CD4-positive, alpha-beta T cell treated with Interleukin-6 at 100 ng/mL for 8 hours (primary cell): Measurements from ENCODE around the gene MIER3.
"Not testable (repeated sequence)": the region's sequence is repeated elsewhere in the genome, so short reads cannot be mapped to it uniquely, and the experiment has no call there.

Experiments used
- DNase-seq: peaks from one replicate; pipeline ENCODE4 v3.0.0-alpha.2; 2020; ENCODE audit warnings: mixed read lengths, low spot score

Gene MIER3, protein sequence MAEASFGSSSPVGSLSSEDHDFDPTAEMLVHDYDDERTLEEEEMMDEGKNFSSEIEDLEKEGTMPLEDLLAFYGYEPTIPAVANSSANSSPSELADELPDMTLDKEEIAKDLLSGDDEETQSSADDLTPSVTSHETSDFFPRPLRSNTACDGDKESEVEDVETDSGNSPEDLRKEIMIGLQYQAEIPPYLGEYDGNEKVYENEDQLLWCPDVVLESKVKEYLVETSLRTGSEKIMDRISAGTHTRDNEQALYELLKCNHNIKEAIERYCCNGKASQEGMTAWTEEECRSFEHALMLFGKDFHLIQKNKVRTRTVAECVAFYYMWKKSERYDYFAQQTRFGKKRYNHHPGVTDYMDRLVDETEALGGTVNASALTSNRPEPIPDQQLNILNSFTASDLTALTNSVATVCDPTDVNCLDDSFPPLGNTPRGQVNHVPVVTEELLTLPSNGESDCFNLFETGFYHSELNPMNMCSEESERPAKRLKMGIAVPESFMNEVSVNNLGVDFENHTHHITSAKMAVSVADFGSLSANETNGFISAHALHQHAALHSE

DNA sequence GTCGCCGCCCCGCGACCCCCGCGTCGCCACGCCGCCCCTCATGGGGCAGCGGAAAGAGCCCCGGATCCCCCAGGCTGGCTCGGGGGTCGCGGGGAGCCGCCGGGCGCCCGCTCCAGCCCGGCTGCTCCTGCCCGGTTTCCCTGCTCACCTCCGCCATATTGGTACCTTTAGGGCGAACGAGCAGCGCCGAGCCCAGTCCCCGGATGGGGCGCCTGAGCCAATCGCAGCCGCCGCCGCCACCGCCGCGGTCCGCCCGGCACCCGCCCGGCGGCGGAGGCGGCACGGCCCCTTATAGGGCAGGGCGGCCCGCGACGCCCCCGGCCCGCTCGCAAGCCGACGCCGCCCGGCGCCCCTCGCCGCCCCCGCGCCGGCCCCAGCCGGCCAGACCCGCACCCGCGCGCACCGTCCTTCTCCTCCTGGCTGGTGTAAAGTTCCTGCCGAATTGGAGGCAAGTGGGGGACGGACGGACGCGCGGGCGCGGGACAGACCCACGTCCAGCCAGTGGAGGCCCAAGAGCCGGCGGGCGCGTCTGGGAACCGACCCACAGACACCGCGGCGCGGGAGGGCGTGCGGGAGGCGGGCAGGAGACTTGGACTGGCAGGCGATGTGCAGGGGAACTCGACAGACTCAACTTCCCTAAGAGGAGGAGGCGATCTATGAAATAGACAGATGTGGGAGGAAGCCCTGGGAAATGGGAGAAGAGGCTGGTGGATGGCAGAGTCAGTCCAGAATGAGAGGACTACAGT lies at the start of gene MIER3:
Gene MIER3 (minus strand): TSS at position 178 of the 746 bp plus-strand sequence. CDS start 21 bp downstream, at position 157.
- peak; percentile 71 for DNase-seq

DNA sequence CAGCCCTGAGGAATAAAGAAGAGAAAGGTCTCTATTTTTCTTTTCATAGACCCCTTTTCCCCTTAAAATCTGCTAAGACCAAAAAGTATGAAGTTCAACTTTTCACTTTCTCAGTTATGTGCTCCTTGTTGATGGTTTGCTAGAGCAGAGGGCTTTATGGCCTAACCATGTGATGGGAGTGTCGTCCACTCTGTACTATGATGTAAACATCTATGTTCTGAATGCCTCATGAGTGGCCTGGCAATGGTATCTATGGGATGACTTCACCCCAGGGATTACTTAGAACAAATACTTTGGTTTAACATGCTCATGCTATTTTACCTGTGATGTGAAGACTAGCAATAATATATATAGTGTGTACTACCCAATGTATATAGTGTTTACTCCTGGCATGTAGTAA lies 43.7 kb upstream of the MIER3 start:
- DNase-seq = no peak

DNA sequence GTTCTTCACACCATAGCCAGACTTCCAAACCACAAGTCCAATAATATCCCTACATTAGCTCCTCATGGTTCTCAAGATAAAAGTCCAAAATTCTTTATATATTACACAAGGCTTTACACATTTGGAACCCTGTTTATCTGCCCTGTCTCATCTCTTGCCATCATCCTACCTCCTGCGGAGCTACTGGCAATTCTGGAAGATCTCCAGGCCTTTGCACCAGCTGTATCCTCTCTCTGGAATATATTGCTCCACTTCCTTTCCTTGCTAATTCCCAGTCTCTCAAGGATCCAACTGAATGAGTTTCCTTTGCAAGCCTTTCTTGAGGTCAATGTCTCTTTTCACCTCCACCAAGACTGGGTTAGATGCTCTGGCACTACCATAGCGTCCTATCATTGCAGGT lies 41.3 kb upstream of the MIER3 start:
- no peak for DNase-seq

DNA sequence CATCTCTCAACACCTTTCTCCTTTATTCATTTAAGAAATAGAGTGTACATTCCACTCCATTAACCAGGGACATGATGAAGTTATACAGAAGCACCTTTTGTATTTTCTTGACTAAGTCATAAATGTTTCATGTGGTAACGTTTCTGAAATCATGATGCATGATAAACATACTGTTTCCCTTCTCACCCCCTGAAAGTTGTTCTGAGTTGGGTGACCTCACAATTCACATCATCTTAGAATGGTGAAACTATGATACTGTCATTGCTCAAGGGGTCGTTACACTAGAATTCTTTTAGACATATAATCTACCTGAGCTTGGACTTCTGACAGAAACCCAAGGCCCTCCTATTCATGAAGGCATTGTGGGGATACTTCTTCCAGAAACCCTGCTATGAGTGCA lies 37.8 kb upstream of the MIER3 start:
- no peak for DNase-seq

DNA sequence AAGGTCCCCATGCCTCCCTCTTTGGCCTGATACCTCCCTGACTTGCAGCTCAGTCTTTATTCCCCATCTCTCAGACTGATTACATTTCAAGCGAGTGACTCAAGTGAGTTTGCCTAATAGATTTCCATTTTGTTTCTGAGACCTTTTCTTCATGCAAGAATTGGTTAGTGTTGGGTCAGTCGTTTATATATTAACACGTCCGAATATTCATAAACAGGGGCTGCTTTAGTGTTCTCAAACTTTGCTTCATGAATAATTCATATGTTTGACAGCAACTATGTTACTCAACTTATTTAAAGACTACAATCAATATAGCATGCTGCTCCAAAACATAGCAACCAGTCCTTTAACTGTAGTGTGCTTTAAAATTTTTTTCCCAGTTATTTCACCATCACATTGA lies 36.6 kb upstream of the MIER3 start:
- no peak for DNase-seq

DNA sequence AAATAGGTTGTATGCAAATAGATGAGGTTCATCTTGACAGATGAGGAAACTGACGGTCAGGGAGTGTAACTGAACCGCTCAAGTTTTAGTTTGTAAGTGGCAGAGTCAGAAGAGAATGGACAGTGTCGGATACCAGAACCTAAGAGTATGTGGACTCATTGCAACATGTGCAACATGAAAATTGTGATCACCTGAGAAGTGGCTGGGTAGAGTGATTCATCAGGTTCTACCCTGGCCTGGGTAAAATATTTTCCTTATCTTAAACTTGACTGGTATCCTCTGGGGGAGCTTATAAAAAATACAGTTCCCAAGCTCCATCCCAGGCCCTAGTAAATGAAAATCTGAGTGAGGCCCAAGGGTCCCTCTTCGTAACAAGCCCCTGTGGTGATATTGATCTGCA lies 35.2 kb upstream of the MIER3 start:
- no peak for DNase-seq

DNA sequence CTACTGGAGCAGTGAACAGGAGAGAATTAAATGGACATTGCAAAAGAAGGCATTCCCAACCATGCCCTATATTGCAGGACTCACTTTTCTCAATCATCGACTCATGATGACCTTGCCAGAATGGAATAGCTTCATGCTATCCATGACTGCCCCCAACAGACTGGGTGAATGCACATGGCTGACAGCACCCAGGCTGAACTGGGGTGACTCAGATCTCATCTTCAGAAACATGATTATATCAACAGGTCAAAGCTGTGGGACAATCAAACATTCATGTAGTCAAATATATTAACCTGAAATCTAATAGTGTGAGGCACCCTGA lies 34.7 kb upstream of the MIER3 start:
- DNase-seq = no peak

DNA sequence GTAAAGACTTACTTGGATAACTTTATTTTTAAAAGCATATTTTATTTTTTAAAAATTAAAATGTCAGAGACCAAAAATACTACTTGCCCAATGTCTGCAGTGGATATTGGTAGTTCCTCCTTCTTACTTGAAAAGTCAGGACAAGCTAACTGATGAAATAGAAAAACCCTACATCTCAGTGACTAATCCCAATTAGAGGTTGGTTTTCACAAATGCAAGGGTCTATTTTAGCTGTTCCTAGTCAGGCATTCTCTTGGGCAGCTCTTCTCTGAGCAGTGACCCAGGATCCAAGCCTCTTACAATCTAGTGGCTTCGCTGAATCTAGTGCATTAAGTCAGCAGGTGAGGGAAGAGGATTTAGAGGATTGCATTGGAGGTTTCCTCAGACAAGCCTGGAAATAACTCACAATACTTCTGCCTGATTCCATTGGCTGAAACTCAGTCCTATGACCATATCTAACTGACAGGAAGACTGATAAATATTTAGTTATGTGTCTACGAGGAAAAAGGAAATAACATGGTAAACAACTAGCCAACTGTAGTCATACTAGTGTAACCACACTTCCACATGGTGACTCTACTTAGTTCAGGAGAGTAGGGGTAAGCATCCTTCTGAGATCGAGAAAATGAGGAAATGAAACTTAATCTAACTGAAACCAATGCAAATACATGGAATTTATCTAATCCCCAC lies 34.2 kb upstream of the MIER3 start:
- DNase-seq = no peak

DNA sequence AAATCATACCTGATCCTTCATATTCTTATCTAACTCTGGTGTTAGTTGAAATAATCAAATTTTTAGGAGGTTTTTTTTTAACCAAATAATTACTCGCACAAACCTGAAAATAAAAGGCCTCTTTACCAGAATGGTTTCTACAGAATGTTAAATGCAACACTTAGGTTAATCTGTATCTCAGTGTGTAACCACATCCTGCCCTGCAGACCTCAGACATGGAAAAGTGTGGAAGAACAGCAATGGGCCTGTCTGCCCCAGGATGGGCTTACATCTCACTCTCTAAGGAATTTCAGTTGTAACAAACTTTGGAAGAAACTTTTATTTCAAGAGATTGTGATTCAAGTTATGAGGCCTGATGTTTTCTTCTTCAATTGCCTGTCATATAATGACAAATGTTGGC lies 32.5 kb upstream of the MIER3 start:
- DNase-seq = no peak

DNA sequence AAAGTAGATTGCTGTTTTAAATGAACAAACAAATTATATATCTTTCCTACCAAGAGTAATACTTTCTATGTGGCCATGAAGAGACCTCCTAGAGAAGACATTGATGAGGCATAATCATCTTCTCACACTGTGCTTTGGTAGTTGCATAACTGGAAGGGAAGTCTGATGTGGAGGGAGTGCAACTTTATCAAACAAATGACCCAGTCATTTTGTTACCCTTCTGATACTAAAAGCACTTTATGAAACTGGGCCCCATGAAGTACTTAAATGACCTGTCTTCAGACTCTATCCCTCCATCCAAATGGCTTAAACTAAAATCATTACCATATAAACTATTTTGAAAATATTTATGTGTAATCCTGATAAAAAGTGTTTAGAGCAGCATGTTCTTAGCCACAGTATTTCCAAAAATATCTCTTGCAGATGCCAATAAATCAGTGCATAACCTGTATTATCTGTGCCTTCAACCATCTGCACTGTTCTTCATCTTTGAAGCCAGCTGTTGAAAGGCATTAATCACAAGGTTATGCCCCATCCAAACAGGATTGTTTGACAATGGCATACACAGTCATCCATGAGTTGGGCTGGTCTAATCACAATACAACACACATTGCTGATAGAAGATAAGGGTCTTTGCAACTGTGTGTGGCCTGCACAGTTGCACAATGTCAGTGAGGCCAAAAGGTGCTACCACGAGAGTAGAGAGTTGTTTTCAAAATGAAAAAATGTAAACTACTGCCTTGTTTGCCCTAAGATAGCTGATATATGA lies 31.9 kb upstream of the MIER3 start:
- no peak for DNase-seq

DNA sequence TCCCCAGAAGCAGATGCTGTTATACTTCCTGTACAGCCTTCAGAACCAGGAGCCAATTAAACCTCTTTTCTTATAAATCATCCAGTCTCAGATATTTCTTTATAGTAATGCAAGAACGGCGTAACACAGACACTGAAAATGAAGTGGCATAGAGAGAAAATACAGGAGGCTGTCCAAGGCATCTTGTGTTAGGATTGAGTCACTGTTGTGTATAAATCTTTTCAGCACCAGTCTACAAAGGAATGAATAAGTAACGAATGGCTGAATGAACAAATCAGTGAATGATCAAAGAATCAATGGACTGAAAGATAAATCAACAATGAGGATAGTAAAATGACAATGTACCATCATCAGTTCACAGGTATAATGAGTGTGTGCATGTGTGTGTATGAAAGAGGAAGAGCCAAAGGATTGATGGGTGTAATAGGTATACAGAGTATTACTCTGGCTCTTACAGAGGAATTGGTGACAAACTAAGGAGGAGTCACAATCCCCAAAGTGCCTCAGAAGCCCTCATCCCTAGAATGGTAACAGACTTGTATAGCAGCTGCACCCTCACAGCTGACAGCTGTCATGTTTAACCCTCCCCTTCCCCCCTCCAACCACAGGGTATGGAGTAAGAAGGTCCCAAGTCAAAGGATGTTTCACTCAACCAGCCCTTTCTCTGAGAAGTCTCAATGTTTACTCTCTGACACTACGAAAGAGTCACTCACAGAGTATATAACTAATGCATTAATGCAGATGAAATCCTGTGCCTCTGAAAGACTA lies 29.8 kb upstream of the MIER3 start:
- DNase-seq = no peak

DNA sequence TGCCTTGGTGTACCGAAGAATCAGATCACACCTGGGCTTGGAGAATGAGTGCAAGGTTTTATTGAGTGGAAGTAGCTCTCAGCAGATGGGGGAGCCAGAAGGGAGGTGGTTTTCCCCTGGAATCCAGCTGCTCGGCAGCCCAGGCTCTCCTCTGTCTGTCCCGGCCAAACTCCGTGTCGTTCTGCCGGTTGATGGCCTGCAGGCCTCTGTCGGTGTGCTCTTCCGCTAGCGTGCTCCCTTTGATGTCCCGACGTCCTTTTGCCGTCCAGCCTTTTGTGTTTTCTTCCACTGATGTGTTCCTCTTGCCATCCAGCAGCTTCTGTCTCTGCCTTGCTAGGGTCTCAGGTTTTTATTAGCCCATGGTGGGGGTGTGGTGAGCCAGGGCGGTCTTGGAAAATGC lies 28.0 kb upstream of the MIER3 start:
- DNase-seq = no peak

DNA sequence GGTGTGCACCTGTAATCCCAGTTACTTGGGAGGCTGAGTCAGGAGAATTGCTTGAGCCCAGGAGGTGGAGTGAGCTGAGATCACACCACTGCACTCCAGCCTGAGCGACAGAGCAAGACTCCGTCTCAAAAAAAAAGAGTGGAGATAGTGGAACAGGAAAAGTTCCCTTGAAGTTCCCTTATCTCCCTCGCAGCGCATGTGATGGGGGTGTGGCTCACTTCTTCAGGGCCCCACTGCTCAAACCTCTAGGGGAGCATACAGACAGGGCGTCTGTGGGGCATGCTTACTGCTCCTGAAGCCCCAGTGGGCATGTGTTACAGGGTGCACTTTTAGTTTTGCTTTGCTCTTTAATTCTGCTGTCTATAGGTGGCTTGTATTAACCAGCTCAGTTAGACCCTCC lies 27.6 kb upstream of the MIER3 start:
- not testable (repeated sequence) for DNase-seq

DNA sequence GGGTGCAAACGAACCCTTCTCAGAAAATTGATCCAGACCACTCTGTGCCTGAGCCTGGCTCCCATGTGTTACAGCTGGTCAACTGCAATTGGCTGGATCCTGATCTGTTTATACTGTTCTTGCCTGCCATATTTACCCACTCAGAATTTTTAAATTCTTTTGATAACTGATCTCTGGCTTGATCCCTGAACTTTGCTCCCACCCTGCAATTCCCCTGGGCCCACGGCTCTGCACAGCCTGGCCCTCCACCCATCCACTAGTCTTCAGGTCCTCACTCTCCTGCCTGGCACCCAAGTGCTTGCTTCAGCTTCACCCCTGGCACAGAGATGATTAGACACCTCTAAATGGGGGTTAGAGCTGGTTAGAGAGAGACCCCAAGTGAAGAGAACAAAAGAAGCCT lies 25.9 kb upstream of the MIER3 start:
- DNase-seq = no peak

DNA sequence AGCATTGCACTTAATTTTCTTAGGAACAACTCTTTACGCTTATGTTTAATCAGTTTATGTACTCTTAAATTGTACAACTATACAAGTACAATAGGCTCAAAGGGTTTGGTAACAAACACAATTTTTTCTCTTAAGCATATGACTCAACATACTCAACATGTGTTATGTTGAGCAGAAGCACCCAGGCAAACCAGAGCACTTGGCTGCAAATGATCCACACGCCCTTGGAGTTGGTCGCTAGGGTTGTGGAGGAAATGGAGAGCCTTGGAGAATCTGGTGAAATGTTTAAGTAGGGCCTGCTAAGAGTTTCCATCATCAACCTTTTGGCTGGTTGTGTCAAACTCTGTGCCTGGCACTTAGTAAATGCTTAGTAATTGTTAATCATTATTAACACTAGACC lies 25.1 kb upstream of the MIER3 start:
- no peak for DNase-seq

DNA sequence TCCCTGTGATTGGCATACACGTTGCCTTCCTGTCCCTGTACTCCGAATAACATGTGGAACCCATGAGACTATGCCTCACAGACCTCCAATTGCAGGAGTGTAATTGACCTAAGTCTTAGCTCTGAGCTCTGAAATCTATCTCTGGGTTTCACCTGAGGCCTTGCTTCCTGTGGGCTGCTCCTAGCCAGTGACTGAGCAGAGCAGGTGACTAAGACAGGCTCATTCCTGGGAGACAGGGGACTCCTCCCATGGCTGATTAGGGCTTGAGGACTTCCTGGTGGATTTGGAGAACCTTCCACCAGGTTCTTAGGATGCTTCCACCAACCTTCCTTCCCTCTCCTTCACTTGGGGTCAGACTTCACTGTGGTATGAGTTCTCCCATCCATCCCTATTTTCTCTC lies 22.3 kb upstream of the MIER3 start:
- no peak for DNase-seq

DNA sequence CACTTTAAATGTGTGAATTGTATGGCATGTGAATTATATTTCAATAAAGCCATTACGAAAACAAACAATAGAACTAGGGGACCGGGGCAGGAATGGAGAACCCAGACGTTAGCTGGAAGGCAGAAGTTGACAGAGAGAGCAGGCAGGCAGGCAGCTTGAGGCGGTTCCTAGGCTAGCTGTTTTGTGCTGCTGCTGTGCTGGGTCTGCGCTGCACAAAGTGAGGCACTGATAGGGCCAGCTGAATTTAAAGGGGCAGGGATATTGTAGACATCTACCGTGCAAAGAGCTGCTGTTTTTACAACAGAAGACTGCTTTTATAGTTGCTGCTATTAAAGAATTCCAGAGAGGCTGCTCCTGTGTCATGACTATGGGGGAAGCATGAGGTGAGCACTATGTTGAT lies 21.6 kb upstream of the MIER3 start:
- DNase-seq = no peak

DNA sequence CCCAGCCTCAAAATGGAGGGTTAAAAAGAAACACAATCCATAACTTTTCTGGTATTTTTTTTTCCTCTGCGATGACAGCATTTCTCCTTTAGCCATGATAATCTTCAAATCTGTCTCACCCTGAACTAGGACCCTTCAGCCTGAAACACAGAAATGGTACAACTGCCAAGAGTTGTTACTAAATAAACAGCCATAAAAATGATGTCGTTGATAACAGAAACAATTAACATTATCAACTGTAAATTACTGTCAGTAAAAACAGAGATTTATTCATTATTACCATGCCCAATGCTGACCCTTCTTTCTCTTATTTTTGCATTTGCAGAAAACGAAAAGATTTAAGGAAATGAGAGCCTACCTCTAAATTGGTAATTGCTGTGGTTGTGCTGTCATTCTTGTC lies 19.4 kb upstream of the MIER3 start:
- no peak for DNase-seq

DNA sequence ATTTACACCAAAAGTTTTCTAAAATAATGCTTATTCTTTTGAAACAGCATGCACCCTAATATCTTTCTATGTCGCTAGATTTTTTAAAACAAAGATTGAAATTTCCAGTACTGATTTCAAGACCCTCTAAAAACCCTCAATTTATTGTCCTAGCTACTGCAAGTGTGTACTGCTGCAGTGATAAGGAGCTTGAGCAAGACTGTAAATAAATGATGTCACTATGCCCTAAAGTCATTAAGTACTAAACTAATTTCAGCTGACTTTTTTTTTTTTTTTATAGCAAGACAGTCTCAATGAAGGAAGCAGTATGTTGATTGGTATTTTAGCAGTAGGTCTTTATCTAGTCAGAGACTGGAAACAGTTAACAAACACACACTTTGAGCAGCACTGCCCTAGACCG lies 12.2 kb upstream of the MIER3 start:
- no peak for DNase-seq

DNA sequence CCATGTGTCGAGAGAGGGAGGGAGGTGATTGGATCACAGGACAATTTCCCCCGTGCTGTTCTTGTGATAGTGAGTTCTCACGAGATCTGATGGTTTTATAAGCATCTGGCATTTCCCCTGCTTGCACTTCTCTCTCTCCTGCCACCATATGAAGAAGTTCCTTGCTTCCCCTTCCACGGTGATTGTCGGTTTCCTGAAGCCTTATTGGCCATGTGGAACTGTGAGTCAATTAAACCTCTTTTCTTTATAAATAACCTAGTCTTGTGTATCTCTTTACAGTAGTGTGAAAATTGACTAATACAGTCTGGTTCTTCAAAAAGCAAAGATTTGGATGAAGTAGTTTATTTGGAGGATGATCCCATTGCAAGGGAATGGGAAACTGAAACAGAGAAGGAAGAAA lies 11.3 kb upstream of the MIER3 start:
- no peak for DNase-seq

DNA sequence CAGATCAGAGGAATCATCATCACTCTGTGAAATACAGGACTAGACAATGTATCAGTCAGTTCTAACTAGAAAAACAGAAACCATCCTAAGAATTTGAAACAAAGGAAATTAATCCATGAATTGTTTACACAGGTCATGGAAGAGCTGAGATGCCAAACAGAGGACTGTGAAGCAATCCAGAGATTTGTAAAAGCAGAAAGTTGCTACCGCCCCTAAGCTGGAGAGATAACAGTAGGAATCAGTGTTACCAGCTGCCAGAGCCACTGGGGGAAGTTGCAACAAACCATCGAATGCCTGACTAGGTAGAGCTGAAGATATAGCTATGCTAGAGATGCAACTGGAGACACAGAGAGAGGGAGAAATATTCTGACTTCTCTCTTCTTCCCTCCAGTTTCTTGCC lies 10.4 kb upstream of the MIER3 start:
- DNase-seq = no peak
